Measurements from ENCODE around the gene FNDC3B.

FNDC3B gene

GRCh38 chr3:172132721-172133311, 93.4 kb downstream of the FNDC3B start:
- TF ChIP-seq CTCF (IDR thresholded peaks at IDR 0.05; ENCODE audit: extremely low read depth, missing control alignments): no peak
- DNase-seq (ENCODE audit: low spot score): no peak

- no peak for DNase-seq (ENCODE audit: low spot score)
- TF ChIP-seq CTCF (IDR thresholded peaks at IDR 0.05; ENCODE audit: extremely low read depth, missing control alignments): no peak
Observed at GRCh38 chr3:172133838-172134237, 94.5 kb downstream of the FNDC3B start.

DNA sequence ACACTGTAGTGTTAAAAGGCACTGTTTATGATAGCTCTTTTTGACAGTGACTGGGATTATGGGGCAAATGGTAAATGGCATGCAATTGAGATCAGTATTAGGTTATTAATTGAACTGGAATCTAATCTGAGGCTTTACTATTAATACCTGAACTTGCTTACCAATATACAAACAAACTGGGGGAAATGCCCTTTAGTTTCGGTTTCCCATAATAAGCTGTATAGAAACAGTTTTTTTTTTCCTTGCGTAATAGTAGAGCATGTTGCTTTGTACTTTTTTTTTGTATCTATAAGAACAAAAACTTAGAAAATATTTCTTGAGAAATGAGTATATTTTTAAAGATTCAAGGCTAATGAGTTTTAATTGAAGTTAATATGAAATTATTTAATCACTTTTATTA, 95.0 kb downstream of the FNDC3B start:
- peak; percentile 22 for DNase-seq (ENCODE audit: low spot score)
- no peak for TF ChIP-seq CTCF (IDR thresholded peaks at IDR 0.05; ENCODE audit: extremely low read depth, missing control alignments)

DNA sequence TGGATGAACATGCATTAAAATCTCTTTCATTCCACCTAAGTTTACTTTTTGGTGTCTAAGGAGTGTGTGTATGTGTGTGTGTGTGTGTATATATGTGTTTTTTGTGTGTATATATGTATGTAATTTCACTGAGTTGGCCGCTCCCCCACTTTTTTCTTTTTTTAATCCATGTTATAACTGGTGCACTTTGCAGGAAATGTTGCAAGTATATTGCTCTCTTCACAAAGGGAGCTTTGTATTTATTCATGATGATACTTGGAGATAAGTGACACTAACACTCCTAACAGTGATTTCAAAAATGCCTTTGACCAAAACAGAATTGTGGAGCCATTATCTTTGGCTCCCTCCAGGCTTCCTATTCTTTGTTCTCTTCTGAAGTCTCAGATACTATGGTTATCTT, 95.8 kb downstream of the FNDC3B start:
- no peak for DNase-seq (ENCODE audit: low spot score)
- TF ChIP-seq CTCF (IDR thresholded peaks at IDR 0.05; ENCODE audit: extremely low read depth, missing control alignments): no peak

- TF ChIP-seq CTCF (IDR thresholded peaks at IDR 0.05; ENCODE audit: extremely low read depth, missing control alignments): no peak
- DNase-seq (ENCODE audit: low spot score): no peak
Observed at GRCh38 chr3:172135820-172136219, 96.4 kb downstream of the FNDC3B start.

- no peak for TF ChIP-seq CTCF (IDR thresholded peaks at IDR 0.05; ENCODE audit: extremely low read depth, missing control alignments)
- no peak for DNase-seq (ENCODE audit: low spot score)
Observed at GRCh38 chr3:172136330-172136729, 97.0 kb downstream of the FNDC3B start.

GRCh38 chr3:172137287-172138192, 98.2 kb downstream of the FNDC3B start:
- no peak for TF ChIP-seq CTCF (IDR thresholded peaks at IDR 0.05; ENCODE audit: extremely low read depth, missing control alignments)
- no peak for DNase-seq (ENCODE audit: low spot score)

Data from GM20000 (cell line).